Measurements from ENCODE around the gene HECA. TPM values are rescaled to one million over a fixed set of nuclear protein-coding genes. Genes with fewer than 3 reads are reported as not detected.

Gene HECA
- total and polyA plus RNA-seq, 10 of the 15 experiments (the other 5 are each of a cell fraction or from before 2014, with no cell fraction given) = 0.52 to 7.2 (median 2.7) TPM

DNA sequence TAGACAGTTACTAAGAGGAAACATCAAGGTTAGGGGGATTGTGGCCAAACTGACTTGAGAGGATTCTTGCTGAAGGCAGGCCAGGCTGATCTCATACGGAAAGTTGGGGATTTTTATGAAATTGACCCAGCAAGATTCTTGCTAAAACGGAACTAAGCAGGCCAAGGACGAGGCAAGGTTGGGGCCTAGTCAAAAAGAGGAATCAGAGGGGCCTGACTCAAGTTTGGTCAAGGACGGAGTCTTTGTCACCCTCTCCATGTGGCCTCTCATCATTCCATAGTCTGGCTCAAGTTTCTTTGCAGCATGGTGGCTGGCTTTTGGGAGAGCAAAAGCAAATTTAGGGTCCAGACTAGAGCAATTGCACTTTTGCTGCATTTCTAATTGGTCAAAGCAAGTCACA is 7.9 kb upstream of the HECA start:
- ATAC-seq = no peak

More for the DNA sequence above, 7.9 kb upstream of the HECA start:
- DNase-seq (ENCODE audit: low read depth, low spot score) = no peak
- no peaks in the 10 kb centered on the region; the same call in 2 of the 3 replicates for H3K9me3 ChIP-seq (replicated peaks; ENCODE audit: control insufficient read depth, insufficient read depth, low read length)
- no peaks in the 10 kb centered on the region for H3K36me3 ChIP-seq (ENCODE audit: control insufficient read depth in 2 of 2, insufficient read depth in 2 of 2, low read length in 1 of 2)
- BruUV-seq (replicated peaks) = no TSS peak
- no peak for FAIRE-seq
- H3K4me2 ChIP-seq (ENCODE audit: control insufficient read depth, insufficient read depth) = no peak overlapping the region
- SMC1A ChIA-PET (ENCODE audit: uncharacterized antibody, unreplicated experiment) = interaction anchor here (4.1 kb wide), 1 partner anchor 92 kb away, joined by 30 read pairs; no protein-coding TSS in a partner anchor
- intact Hi-C loops (cut with micrococcal nuclease; ENCODE audit: unreplicated experiment) (no loop called here), in situ Hi-C loops (cut with MboI) (loop anchor here (5.0 kb wide), 1 partner anchor 240 kb away; no protein-coding TSS in a partner anchor)
- no peaks in the 10 kb centered on the region for H3K79me2 ChIP-seq (ENCODE audit: control insufficient read depth, insufficient read depth, low read length)
- CTCF ChIA-PET = interaction anchor here (2.7 to 4.0 kb wide), 2 partner anchors 93 to 238 kb away, joined by 42 to 51 read pairs; no protein-coding TSS in a partner anchor
- H3K27me3 ChIP-seq (replicated peaks in 1 of 2; ENCODE audit: control insufficient read depth in 2 of 2, insufficient read depth in 2 of 2, low read length in 1 of 2) = no peaks in the 10 kb centered on the region
- RAD21 ChIA-PET (ENCODE audit: unreplicated experiment) = no interaction called here
- H3K9ac ChIP-seq (ENCODE audit: control insufficient read depth, insufficient read depth, low read length) = no peak overlapping the region
- H2AFZ ChIP-seq (ENCODE audit: control insufficient read depth, low read depth, low read length) = no peak overlapping the region
- WGBS (ENCODE audit: insufficient coverage, insufficient replicate concordance, low lambda C conversion rate, missing lambda C conversion rate) = 73% methylated on average over 4 of the region's 4 CpGs
- TF ChIP-seq RBBP5 (conservative IDR thresholded peaks at IDR 0.05) (no peak), ZSCAN29 (IDR thresholded peaks at IDR 0.05) (no peak), CBX3 (IDR thresholded peaks at IDR 0.05; ENCODE audit: borderline replicate concordance, low read depth) (no peak), SPI1 (IDR thresholded peaks at IDR 0.05; ENCODE audit: borderline replicate concordance, insufficient read depth, low read depth, low read length) (no peak), SIN3A (IDR thresholded peaks at IDR 0.05; ENCODE audit: low read depth, low read length) (no peak), PAX8 (IDR thresholded peaks at IDR 0.05) (no peak)
- TF ChIP-seq, protein P1, sequence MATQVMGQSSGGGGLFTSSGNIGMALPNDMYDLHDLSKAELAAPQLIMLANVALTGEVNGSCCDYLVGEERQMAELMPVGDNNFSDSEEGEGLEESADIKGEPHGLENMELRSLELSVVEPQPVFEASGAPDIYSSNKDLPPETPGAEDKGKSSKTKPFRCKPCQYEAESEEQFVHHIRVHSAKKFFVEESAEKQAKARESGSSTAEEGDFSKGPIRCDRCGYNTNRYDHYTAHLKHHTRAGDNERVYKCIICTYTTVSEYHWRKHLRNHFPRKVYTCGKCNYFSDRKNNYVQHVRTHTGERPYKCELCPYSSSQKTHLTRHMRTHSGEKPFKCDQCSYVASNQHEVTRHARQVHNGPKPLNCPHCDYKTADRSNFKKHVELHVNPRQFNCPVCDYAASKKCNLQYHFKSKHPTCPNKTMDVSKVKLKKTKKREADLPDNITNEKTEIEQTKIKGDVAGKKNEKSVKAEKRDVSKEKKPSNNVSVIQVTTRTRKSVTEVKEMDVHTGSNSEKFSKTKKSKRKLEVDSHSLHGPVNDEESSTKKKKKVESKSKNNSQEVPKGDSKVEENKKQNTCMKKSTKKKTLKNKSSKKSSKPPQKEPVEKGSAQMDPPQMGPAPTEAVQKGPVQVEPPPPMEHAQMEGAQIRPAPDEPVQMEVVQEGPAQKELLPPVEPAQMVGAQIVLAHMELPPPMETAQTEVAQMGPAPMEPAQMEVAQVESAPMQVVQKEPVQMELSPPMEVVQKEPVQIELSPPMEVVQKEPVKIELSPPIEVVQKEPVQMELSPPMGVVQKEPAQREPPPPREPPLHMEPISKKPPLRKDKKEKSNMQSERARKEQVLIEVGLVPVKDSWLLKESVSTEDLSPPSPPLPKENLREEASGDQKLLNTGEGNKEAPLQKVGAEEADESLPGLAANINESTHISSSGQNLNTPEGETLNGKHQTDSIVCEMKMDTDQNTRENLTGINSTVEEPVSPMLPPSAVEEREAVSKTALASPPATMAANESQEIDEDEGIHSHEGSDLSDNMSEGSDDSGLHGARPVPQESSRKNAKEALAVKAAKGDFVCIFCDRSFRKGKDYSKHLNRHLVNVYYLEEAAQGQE (IDR thresholded peaks at IDR 0.05; ENCODE audit: low read depth, low read length) = no peak
- TF ChIP-seq, protein P2, sequence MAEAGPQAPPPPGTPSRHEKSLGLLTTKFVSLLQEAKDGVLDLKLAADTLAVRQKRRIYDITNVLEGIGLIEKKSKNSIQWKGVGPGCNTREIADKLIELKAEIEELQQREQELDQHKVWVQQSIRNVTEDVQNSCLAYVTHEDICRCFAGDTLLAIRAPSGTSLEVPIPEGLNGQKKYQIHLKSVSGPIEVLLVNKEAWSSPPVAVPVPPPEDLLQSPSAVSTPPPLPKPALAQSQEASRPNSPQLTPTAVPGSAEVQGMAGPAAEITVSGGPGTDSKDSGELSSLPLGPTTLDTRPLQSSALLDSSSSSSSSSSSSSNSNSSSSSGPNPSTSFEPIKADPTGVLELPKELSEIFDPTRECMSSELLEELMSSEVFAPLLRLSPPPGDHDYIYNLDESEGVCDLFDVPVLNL (IDR thresholded peaks at IDR 0.05; ENCODE audit: low read depth, low read length) = no peak
- H3K4me1 ChIP-seq (ENCODE audit: control insufficient read depth, insufficient read depth, low read length) = peaks cover 9% of the 10 kb centered on the region
- POLR2A ChIA-PET = no interaction called here
- H4K20me1 ChIP-seq (ENCODE audit: control insufficient read depth, insufficient read depth) = no peaks in the 10 kb centered on the region
- no peak overlapping the region for H3K27ac ChIP-seq (ENCODE audit: control insufficient read depth, insufficient read depth)
- H3K4me3 ChIP-seq = no peak overlapping the region
